Neural crest cell (in vitro differentiated cells): Measurements from ENCODE around the gene ELN. TPM values are rescaled to one million over a fixed set of nuclear protein-coding genes. Genes with fewer than 3 reads are reported as not detected.

Experiments
- DNase-seq: peaks from one replicate; pipeline ENCODE4 v3.0.0; 2021; ENCODE audit warnings: low read depth, mixed read lengths, low spot score
- H3K27ac Mint-ChIP-seq: one replicate; pipeline ENCODE4 v1.8.0; 2021; ENCODE audit warnings: mild to moderate bottlenecking, mixed read lengths; ENCODE audit not compliant: unreplicated experiment
- H3K27me3 Mint-ChIP-seq: 2 replicates; pipeline ENCODE4 v1.8.0; 2021; ENCODE audit warnings: low read depth, mild to moderate bottlenecking, mixed read lengths
- H3K36me3 Mint-ChIP-seq: 2 replicates; pipeline ENCODE4 v1.8.0; 2021; ENCODE audit warnings: low read depth, mild to moderate bottlenecking, mixed read lengths
- H3K4me1 Mint-ChIP-seq: 2 replicates; pipeline ENCODE4 v1.8.0; 2021; ENCODE audit warnings: mixed read lengths
- H3K4me3 Mint-ChIP-seq: one replicate; pipeline ENCODE4 v1.8.0; 2021; ENCODE audit warnings: mild to moderate bottlenecking, mixed read lengths
- H3K9me3 Mint-ChIP-seq: 2 replicates; pipeline ENCODE4 v1.8.0; 2021; ENCODE audit warnings: mixed read lengths
- CTCF ChIP-seq: fragments of 200-600 bp; sonication (generic); conservative IDR thresholded peaks from 2 replicates; pipeline ENCODE4 v1.5.0; 2021; ENCODE audit warnings: antibody characterized with exemption, mild to moderate bottlenecking
- total RNA-seq: library from RNA; stranded (reverse); gene quantifications from 2 replicates; pipeline ENCODE4 v1.2.1, GENCODE V29; 2021

ELN gene
- total RNA-seq, 1 donor from 2014 or later = 1.0 TPM

- Mint-ChIP-seq H3K4me1 (no peaks in the 10 kb centered on the region), H3K27ac (no peak overlapping the region), H3K4me3 (no peak overlapping the region), H3K36me3 (no peaks in the 10 kb centered on the region), H3K9me3 (no peaks in the 10 kb centered on the region), H3K27me3 (no peaks in the 10 kb centered on the region)
- no peak for DNase-seq
- no peak for TF ChIP-seq CTCF
Measured at GRCh38 chr7:74068378-74069085, 40.6 kb downstream of the ELN start.

GRCh38 chr7:74069086-74069541, 41.1 kb downstream of the ELN start:
- DNase-seq = no peak
- Mint-ChIP-seq H3K9me3 (no peaks in the 10 kb centered on the region), H3K4me3 (no peak overlapping the region), H3K4me1 (no peaks in the 10 kb centered on the region), H3K36me3 (no peaks in the 10 kb centered on the region), H3K27me3 (no peaks in the 10 kb centered on the region), H3K27ac (no peak overlapping the region)
- no peak for TF ChIP-seq CTCF

GRCh38 chr7:74069790-74070618, 42.0 kb downstream of the ELN start:
- no peaks in the 10 kb centered on the region for H3K4me1 Mint-ChIP-seq
- no peak for TF ChIP-seq CTCF
- no peak for DNase-seq
- no peaks in the 10 kb centered on the region for H3K9me3 Mint-ChIP-seq
- H3K4me3 Mint-ChIP-seq = no peak overlapping the region
- H3K27ac Mint-ChIP-seq = no peak overlapping the region
- H3K27me3 Mint-ChIP-seq = no peaks in the 10 kb centered on the region
- no peaks in the 10 kb centered on the region for H3K36me3 Mint-ChIP-seq

- TF ChIP-seq CTCF = no peak
- no peaks in the 10 kb centered on the region for H3K36me3 Mint-ChIP-seq
- H3K27ac Mint-ChIP-seq = no peak overlapping the region
- H3K27me3 Mint-ChIP-seq = no peaks in the 10 kb centered on the region
- H3K4me1 Mint-ChIP-seq = no peaks in the 10 kb centered on the region
- DNase-seq = no peak
- no peak overlapping the region for H3K4me3 Mint-ChIP-seq
- no peaks in the 10 kb centered on the region for H3K9me3 Mint-ChIP-seq
Measured at GRCh38 chr7:74070619-74070921, 42.6 kb downstream of the ELN start.

- Mint-ChIP-seq H3K36me3 (no peaks in the 10 kb centered on the region), H3K4me1 (no peaks in the 10 kb centered on the region), H3K27me3 (no peaks in the 10 kb centered on the region), H3K27ac (no peak overlapping the region), H3K4me3 (no peak overlapping the region), H3K9me3 (no peaks in the 10 kb centered on the region)
- TF ChIP-seq CTCF = no peak
- DNase-seq = no peak
Measured at GRCh38 chr7:74071121-74071520, 43.1 kb downstream of the ELN start.
